Stomach (tissue), 4 donors: ENCODE measurements around the gene CISH.

Experiments used
- CTCF ChIP-seq, 7 experiments: fragments of 450-650 bp in 4 of 7; fragments of 200-600 bp in 3 of 7; sonication (generic) in 3 of 7; IDR thresholded peaks; one replicate each; pipeline ENCODE4 v1.5.1; 2016 to 2019; ENCODE audit warnings: antibody characterized with exemption in 7 of 7, control low read depth in 2 of 7, mild to moderate bottlenecking in 1 of 7
- POLR2AphosphoS5 ChIP-seq, 3 donors: sonication (generic); formaldehyde crosslinking; IDR thresholded peaks; one replicate each; pipeline ENCODE4 v1.6.1; 2016; ENCODE audit warnings: antibody characterized with exemption in 3 of 3

GRCh38 chr3:50644561-50644960 is 33.0 kb upstream of the CISH start:
- TF ChIP-seq POLR2AphosphoS5 (IDR thresholded peaks at IDR 0.05), result no peak
- TF ChIP-seq CTCF (IDR thresholded peaks at IDR 0.05), result no peak
